GM19328 (cell line): ENCODE data around the gene FBXO45.
"Not testable (repeated sequence)": the region's sequence is repeated elsewhere in the genome, so short reads cannot be mapped to it uniquely, and the experiment has no call there.

Source experiments
- ATAC-seq: cut with Tn5 transposase; IDR thresholded peaks from one replicate; pipeline ENCODE4 v1.9.1; 2021; ENCODE audit warnings: mild to moderate bottlenecking, moderate library complexity; ENCODE audit not compliant: unreplicated experiment

Gene FBXO45

GRCh38 chr3:196611761-196612483 is 43.5 kb downstream of the FBXO45 start:
- no peak for ATAC-seq

GRCh38 chr3:196615234-196615633 is 46.8 kb downstream of the FBXO45 start:
- ATAC-seq = not testable (repeated sequence)

- no peak for ATAC-seq
These were observed 48.8 kb downstream of the FBXO45 start for GRCh38 chr3:196617256-196617655.

- ATAC-seq = no peak
These were observed 50.8 kb downstream of the FBXO45 start for GRCh38 chr3:196619223-196619622.

- ATAC-seq = not testable (repeated sequence)
These were observed 51.2 kb downstream of the FBXO45 start for GRCh38 chr3:196619627-196620026.

- ATAC-seq = no peak
These were observed 51.7 kb downstream of the FBXO45 start for GRCh38 chr3:196620161-196620604.

GRCh38 chr3:196620684-196621083 is 52.2 kb downstream of the FBXO45 start:
- no peak for ATAC-seq

- no peak for ATAC-seq
These were observed 53.2 kb downstream of the FBXO45 start for GRCh38 chr3:196621611-196622010.

- ATAC-seq = no peak
These were observed 55.8 kb downstream of the FBXO45 start for GRCh38 chr3:196624067-196624790.

GRCh38 chr3:196624907-196625306 is 56.4 kb downstream of the FBXO45 start:
- ATAC-seq = no peak

- ATAC-seq = no peak
These were observed 56.9 kb downstream of the FBXO45 start for GRCh38 chr3:196625331-196625730.

- no peak for ATAC-seq
These were observed 59.4 kb downstream of the FBXO45 start for GRCh38 chr3:196627918-196628231.

- ATAC-seq = no peak
These were observed 60.8 kb downstream of the FBXO45 start for GRCh38 chr3:196629228-196629627.

- no peak for ATAC-seq
These were observed 63.2 kb downstream of the FBXO45 start for GRCh38 chr3:196631682-196632045.

GRCh38 chr3:196632046-196632751 is 63.7 kb downstream of the FBXO45 start:
- ATAC-seq = peak; percentile 76

- no peak for ATAC-seq
These were observed 65.2 kb downstream of the FBXO45 start for GRCh38 chr3:196633555-196634151.

- no peak for ATAC-seq
These were observed 65.8 kb downstream of the FBXO45 start for GRCh38 chr3:196634224-196634623.

GRCh38 chr3:196634829-196635228 is 66.4 kb downstream of the FBXO45 start:
- no peak for ATAC-seq

- no peak for ATAC-seq
These were observed 68.2 kb downstream of the FBXO45 start for GRCh38 chr3:196636369-196637349.

GRCh38 chr3:196637941-196638340 is 69.5 kb downstream of the FBXO45 start:
- ATAC-seq = not testable (repeated sequence)
